K562 (cell line): ENCODE data around the gene OCA2. TPM values are rescaled to one million over a fixed set of nuclear protein-coding genes. Genes with fewer than 3 reads are reported as not detected.

Source experiments
- ATAC-seq: fragments of 200-7000 bp; cut with Tn5 transposase; 3 replicates; pipeline ENCODE4 v1.9.1; 2020; ENCODE audit warnings: moderate library complexity
- BruUV-seq: library from RNA; stranded (reverse); fragments of 400-500 nt; replicated peaks from 2 replicates; lab custom pipeline; 2021; lab: Mats Ljungman, UMichigan
- CTCF ChIA-PET: fragments of 300-600 bp; formaldehyde crosslinking; extraction: SDS; loops from one replicate; lab custom pipeline; 2021; ENCODE audit warnings: low intra/inter-chr PET ratio; lab: Yijun Ruan, JAX
- POLR2A ChIA-PET: fragments of 300-600, 350-650 bp; sonication (Branson Sonifier 250); formaldehyde crosslinking; extraction: SDS; loops from one replicate; lab custom pipeline; 2021; ENCODE audit warnings: antibody characterized with exemption, inconsistent platforms; lab: Yijun Ruan, JAX
- DNase-seq, 4 experiments: peaks; one replicate each; pipeline versions ENCODE4 v3.0.0 to v3.0.0-alpha.2; 2011 to 2018; ENCODE audit warnings: low spot score in 3 of 4, mixed read lengths in 3 of 4; ENCODE audit errors: extremely low read depth in 1 of 4
- FAIRE-seq: peaks from 2 replicates; lab custom pipeline; 2011; peaks lifted over from hg19 to GRCh38; lab: Jason Lieb, UNC
- H2AFZ ChIP-seq: 2 replicates; pipeline ENCODE4 v1.6.0; 2011; ENCODE audit warnings: low read depth, low read length, control low read depth, inconsistent platforms
- H3K27ac ChIP-seq: fragments of 200-600 bp; 3 replicates; pipeline ENCODE4 v1.8.0; 2011; ENCODE audit warnings: low read depth, mild to moderate bottlenecking, control low read depth, inconsistent platforms, low read length, moderate library complexity, mixed read lengths; ENCODE audit errors: extremely low read depth
- H3K27me3 ChIP-seq, 2 experiments: fragments of 300-600 bp in 1 of 2; 2 replicates in 1 of 2; 3 replicates in 1 of 2; pipeline versions ENCODE4 v1.6.0 to v1.8.0; 2011; ENCODE audit warnings: inconsistent platforms in 2 of 2, low read length in 2 of 2, mild to moderate bottlenecking in 1 of 2, mixed read lengths in 1 of 2, moderate library complexity in 1 of 2; ENCODE audit not compliant: control insufficient read depth in 2 of 2, insufficient read depth in 2 of 2
- H3K36me3 ChIP-seq: fragments of 300-600 bp; 3 replicates; pipeline ENCODE4 v1.8.0; 2011; ENCODE audit warnings: mild to moderate bottlenecking, low read length, inconsistent platforms; ENCODE audit not compliant: control insufficient read depth, insufficient read depth
- H3K4me1 ChIP-seq, 2 experiments: fragments of 200-600 bp in 1 of 2; replicated peaks in 1 of 2; 2 replicates in 1 of 2; 3 replicates in 1 of 2; pipeline versions ENCODE4 v1.5.1 to v1.8.0; 2011; ENCODE audit warnings: inconsistent platforms in 2 of 2, low read length in 2 of 2, mild to moderate bottlenecking in 1 of 2, mixed read lengths in 1 of 2, moderate library complexity in 1 of 2; ENCODE audit not compliant: control insufficient read depth in 2 of 2, insufficient read depth in 2 of 2
- H3K4me2 ChIP-seq: 2 replicates; pipeline ENCODE4 v1.6.1; 2011; ENCODE audit warnings: low read length, control low read depth, inconsistent platforms, mixed read lengths; ENCODE audit not compliant: insufficient read depth
- H3K4me3 ChIP-seq: fragments of 200-600 bp; sonication (generic), shearing (Covaris generic); 2 replicates; pipeline ENCODE4 v1.5.1; 2016; ENCODE audit warnings: control low read depth, inconsistent platforms
- H3K79me2 ChIP-seq: fragments of 200-600 bp; 3 replicates; pipeline ENCODE4 v1.8.0; 2011; ENCODE audit warnings: low read length, inconsistent platforms; ENCODE audit not compliant: control insufficient read depth, insufficient read depth
- H3K9ac ChIP-seq, 2 experiments: 2 replicates each; pipeline versions ENCODE4 v1.6.0 to v1.6.1; 2011; ENCODE audit warnings: low read depth in 2 of 2, low read length in 2 of 2, control low read depth in 1 of 2, inconsistent platforms in 1 of 2, mild to moderate bottlenecking in 1 of 2, mixed read lengths in 1 of 2; ENCODE audit not compliant: insufficient read depth in 1 of 2
- H3K9me1 ChIP-seq: one replicate; pipeline ENCODE4 v1.6.0; 2011; ENCODE audit warnings: inconsistent platforms, mild to moderate bottlenecking, low read length, moderate library complexity; ENCODE audit not compliant: control insufficient read depth, insufficient read depth
- H3K9me3 ChIP-seq: replicated peaks from 2 replicates; pipeline ENCODE4 v1.5.1; 2011; ENCODE audit warnings: low read depth, low read length, inconsistent platforms; ENCODE audit not compliant: control insufficient read depth, insufficient read depth
- H4K20me1 ChIP-seq: replicated peaks from 2 replicates; pipeline ENCODE4 v1.6.1; 2011; ENCODE audit warnings: low read length, inconsistent platforms, mixed read lengths; ENCODE audit not compliant: control insufficient read depth, insufficient read depth
- ATF1 ChIP-seq, 2 experiments: fragments of 450-650 bp in 1 of 2; IDR thresholded peaks; 2 replicates each; pipeline ENCODE4 v1.6.1; 2016; ENCODE audit warnings: missing compliant biosample characterization in 1 of 2, missing genetic modification characterization in 1 of 2
- E2F3 ChIP-seq: fragments of 250-450 bp; sonication (Bioruptor Pico); IDR thresholded peaks from 2 replicates; pipeline ENCODE4 v1.4.0; 2020; ENCODE audit warnings: mild to moderate bottlenecking
- ZKSCAN8 ChIP-seq: fragments of 200-800 bp; sonication (Bioruptor generic); IDR thresholded peaks from 2 replicates; pipeline ENCODE4 v1.6.1; 2016; ENCODE audit warnings: missing genetic modification characterization, missing compliant biosample characterization
- ZNF766 ChIP-seq: fragments of 200-800 bp; sonication (Bioruptor generic); conservative IDR thresholded peaks from 2 replicates; pipeline ENCODE4 v1.6.1; 2016; ENCODE audit warnings: missing genetic modification characterization, missing compliant biosample characterization
- WGBS: fragments of 100-300 bp; shearing (Covaris generic); methylation state at CpG from one replicate; pipeline ENCODE4 v1.1.6; 2016; ENCODE audit warnings: low coverage, mixed read lengths; ENCODE audit not compliant: insufficient coverage; ENCODE audit errors: missing lambda C conversion rate; 5-methylcytosine and 5-hydroxymethylcytosine counted together
- in situ Hi-C: fragments of 300-500 bp; cut with MboI; formaldehyde crosslinking; loops from 4 replicates; pipeline ENCODE4 v1.15.0; 2018; ENCODE audit warnings: inconsistent platforms, mixed read lengths
- intact Hi-C: fragments of 100-400 bp; cut with micrococcal nuclease; formaldehyde crosslinking; loops from 2 replicates; pipeline ENCODE4 v1.14.2; 2022
- polyA plus RNA-seq, 8 experiments: library from polyadenylated mRNA; depleted of rRNA in 4 of 8; stranded (reverse) in 5 of 8; unstranded in 3 of 8; fragments of >200 nt; fragmentation: Nextera tagmentation in 2 of 8; fragmentation: Illumina TruSeq in 1 of 8; extraction: Ambion mirVana in 2 of 8; extraction: Trizol in 1 of 8; gene quantifications; 2 replicates each; pipeline versions ENCODE4 v1.2.1 to v1.2.3, GENCODE V29; 2011 to 2014; ENCODE audit warnings: inconsistent platforms in 1 of 8, missing spikeins in 1 of 8
- total RNA-seq, 7 experiments: library from RNA; depleted of rRNA in 6 of 7; stranded (reverse); fragments of >200 nt in 6 of 7; fragmentation: Illumina TruSeq in 2 of 7; extraction: Trizol in 2 of 7; gene quantifications; 2 replicates each; pipeline versions ENCODE4 v1.2.1 to v1.2.3, GENCODE V29; 2011 to 2021; ENCODE audit warnings: low replicate concordance in 1 of 7
- TF ChIP-seq, protein P1 (sequence below): fragments of 250-450 bp; sonication (Bioruptor Pico); IDR thresholded peaks from 2 replicates; pipeline ENCODE4 v1.6.1; 2021; ENCODE audit warnings: mild to moderate bottlenecking
- TF ChIP-seq, protein P2 (sequence below): fragments of 200-800 bp; sonication (Bioruptor generic); IDR thresholded peaks from 2 replicates; pipeline ENCODE4 v1.6.1; 2017; ENCODE audit warnings: missing genetic modification characterization, missing compliant biosample characterization

The OCA2 gene
- total and polyA plus RNA-seq, 9 of the 15 experiments (the other 6 are each of a cell fraction or from before 2014, with no cell fraction given): 0.07 to 0.59 (median 0.17) TPM; not detected in 1

DNA sequence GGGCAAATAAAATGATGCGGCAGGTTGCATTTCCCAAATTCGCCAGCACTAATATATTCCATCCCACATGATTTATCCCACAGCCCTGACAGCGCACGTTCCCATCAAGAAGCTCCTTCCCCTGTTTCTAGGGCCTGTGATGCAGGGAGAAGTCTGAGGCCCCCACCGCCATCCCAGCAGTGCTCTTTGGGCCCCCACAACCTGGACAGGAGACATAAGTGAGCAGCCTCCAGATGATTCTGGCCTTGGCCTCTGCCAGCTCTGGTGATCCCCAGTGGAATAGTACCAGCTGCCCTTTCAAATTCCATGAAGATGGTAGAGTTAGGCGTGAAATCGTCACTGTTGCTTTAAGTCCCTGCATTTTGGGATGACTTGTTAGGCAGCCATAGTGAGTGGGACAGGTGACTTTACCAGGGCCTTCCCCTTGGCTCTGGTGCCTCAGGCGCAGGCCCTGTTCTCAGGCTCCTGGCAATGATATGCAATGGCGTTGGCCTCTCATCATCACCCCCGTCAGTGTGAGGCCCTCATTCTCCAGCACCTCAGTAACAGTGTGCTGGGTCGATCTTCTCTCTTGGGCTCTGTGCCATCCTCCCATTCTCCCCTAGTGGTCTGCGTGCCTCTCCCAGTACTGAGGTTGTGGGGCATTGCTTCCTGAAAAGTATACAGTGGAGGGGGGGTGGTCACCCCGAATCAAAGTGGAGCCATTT lies 263.7 kb downstream of the OCA2 start (continued):
- TF ChIP-seq ZNF766 (CRISPR knock-in tag): no peak

DNA sequence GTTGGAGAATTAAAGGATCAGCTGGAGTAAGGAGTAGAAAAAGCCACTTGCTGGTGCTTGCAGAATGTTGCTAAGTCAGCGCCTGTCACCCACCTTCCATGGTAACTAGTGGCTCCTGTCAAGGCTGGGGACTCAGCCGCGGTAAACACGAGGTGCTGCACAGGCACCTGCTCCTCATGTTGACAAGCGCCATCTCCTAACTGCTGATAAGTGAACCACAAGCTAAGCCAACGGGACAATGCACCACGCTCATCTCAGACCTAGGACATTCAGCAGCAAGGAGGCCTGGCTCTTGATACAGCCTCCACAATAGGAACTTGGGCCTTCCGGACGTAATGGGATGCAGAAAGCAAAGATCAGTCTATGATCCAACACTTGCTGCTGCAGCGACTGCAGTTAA lies 264.4 kb downstream of the OCA2 start:
- no TSS peak for BruUV-seq

More for the DNA sequence above, 264.4 kb downstream of the OCA2 start:
- TF ChIP-seq, protein P1, sequence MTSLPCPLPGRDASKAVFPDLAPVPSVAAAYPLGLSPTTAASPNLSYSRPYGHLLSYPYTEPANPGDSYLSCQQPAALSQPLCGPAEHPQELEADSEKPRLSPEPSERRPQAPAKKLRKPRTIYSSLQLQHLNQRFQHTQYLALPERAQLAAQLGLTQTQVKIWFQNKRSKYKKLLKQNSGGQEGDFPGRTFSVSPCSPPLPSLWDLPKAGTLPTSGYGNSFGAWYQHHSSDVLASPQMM (CRISPR knock-in tag): no peak
- TF ChIP-seq ZKSCAN8: no peak
- TF ChIP-seq E2F3 (CRISPR knock-in tag): no peak
- TF ChIP-seq ATF1 (CRISPR knock-in tag; IDR thresholded peaks at IDR 0.05): no peak
- no peak for TF ChIP-seq ATF1 (tag; IDR thresholded peaks at IDR 0.05)
- TF ChIP-seq, protein P2, sequence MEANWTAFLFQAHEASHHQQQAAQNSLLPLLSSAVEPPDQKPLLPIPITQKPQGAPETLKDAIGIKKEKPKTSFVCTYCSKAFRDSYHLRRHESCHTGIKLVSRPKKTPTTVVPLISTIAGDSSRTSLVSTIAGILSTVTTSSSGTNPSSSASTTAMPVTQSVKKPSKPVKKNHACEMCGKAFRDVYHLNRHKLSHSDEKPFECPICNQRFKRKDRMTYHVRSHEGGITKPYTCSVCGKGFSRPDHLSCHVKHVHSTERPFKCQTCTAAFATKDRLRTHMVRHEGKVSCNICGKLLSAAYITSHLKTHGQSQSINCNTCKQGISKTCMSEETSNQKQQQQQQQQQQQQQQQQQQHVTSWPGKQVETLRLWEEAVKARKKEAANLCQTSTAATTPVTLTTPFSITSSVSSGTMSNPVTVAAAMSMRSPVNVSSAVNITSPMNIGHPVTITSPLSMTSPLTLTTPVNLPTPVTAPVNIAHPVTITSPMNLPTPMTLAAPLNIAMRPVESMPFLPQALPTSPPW (CRISPR knock-in tag): no peak
- ChIA-PET CTCF (no interaction called here), POLR2A (no interaction called here)
- 0% methylated on average over 10 of the region's 10 CpGs for WGBS
- H4K20me1 ChIP-seq: no peaks in the 10 kb centered on the region
- ATAC-seq (no peak), DNase-seq (no peak), FAIRE-seq (no peak)
- intact Hi-C loops: no loop called here
- H3K36me3 ChIP-seq: no peaks in the 10 kb centered on the region
- H3K79me2 ChIP-seq: no peaks in the 10 kb centered on the region
- no peak overlapping the region for H3K4me2 ChIP-seq
- H3K9me1 ChIP-seq: no peaks in the 10 kb centered on the region
- in situ Hi-C loops: no loop called here
- no peak overlapping the region for H3K9ac ChIP-seq
- no peak overlapping the region for H3K27ac ChIP-seq
- H3K4me3 ChIP-seq: no peak overlapping the region
- peaks cover 6 to 21% of the 10 kb centered on the region in 2 experiments for H3K27me3 ChIP-seq
- no peaks in the 10 kb centered on the region for H3K4me1 ChIP-seq
- H2AFZ ChIP-seq: no peak overlapping the region
- no peaks in the 10 kb centered on the region for H3K9me3 ChIP-seq
